Measurements from ENCODE around the gene CAMTA1.

CAMTA1 gene

GRCh38 chr1:7574121-7575040 lies 789.1 kb downstream of the CAMTA1 start:
- DNase-seq: no peak

- DNase-seq: no peak
Measured at GRCh38 chr1:7575041-7575400, 789.8 kb downstream of the CAMTA1 start.

- DNase-seq: no peak
Measured at GRCh38 chr1:7576946-7577657, 791.8 kb downstream of the CAMTA1 start.

- no peak for DNase-seq
Measured at GRCh38 chr1:7578206-7578605, 793.0 kb downstream of the CAMTA1 start.

- DNase-seq: no peak
Measured at GRCh38 chr1:7579016-7579415, 793.8 kb downstream of the CAMTA1 start.

GRCh38 chr1:7579831-7580804 lies 794.9 kb downstream of the CAMTA1 start:
- DNase-seq: no peak

- no peak for DNase-seq
Measured at GRCh38 chr1:7580923-7581753, 795.9 kb downstream of the CAMTA1 start.

GRCh38 chr1:7581754-7582459 lies 796.7 kb downstream of the CAMTA1 start:
- DNase-seq: no peak

- no peak for DNase-seq
Measured at GRCh38 chr1:7582460-7582972, 797.3 kb downstream of the CAMTA1 start.

GRCh38 chr1:7583291-7584096 lies 798.2 kb downstream of the CAMTA1 start:
- DNase-seq: no peak

- no peak for DNase-seq
Measured at GRCh38 chr1:7584157-7584556, 798.9 kb downstream of the CAMTA1 start.

- DNase-seq: no peak
Measured at GRCh38 chr1:7584643-7585042, 799.4 kb downstream of the CAMTA1 start.

- no peak for DNase-seq
Measured at GRCh38 chr1:7585216-7585907, 800.1 kb downstream of the CAMTA1 start.

- DNase-seq: no peak
Measured at GRCh38 chr1:7586031-7586941, 801.0 kb downstream of the CAMTA1 start.

GRCh38 chr1:7587108-7587772 lies 802.0 kb downstream of the CAMTA1 start:
- no peak for DNase-seq

GRCh38 chr1:7587773-7588456 lies 802.7 kb downstream of the CAMTA1 start:
- no peak for DNase-seq

- no peak for DNase-seq
Measured at GRCh38 chr1:7588457-7588827, 803.2 kb downstream of the CAMTA1 start.
